Trophoblast cell (in vitro differentiated cells and primary cell): Measurements from ENCODE around the gene TBC1D22A.

ENCODE experiments used
- DNase-seq, 2 donors: peaks; one replicate each; pipeline ENCODE4 v3.0.0-alpha.2; 2016
- H2AFZ ChIP-seq: 2 replicates; pipeline ENCODE4 v1.6.1; 2013; ENCODE audit warnings: low read length, moderate library complexity, mild to moderate bottlenecking; ENCODE audit not compliant: insufficient read depth, poor library complexity
- H2AK5ac ChIP-seq: 2 replicates; pipeline ENCODE4 v1.6.1; 2013; ENCODE audit warnings: mild to moderate bottlenecking, low read length
- H2BK120ac ChIP-seq: 2 replicates; pipeline ENCODE4 v1.6.1; 2013; ENCODE audit warnings: low read length, mild to moderate bottlenecking, moderate library complexity; ENCODE audit not compliant: insufficient read depth, poor library complexity
- H2BK12ac ChIP-seq: 2 replicates; pipeline ENCODE4 v1.6.1; 2013; ENCODE audit warnings: mild to moderate bottlenecking, low read length, moderate library complexity
- H2BK5ac ChIP-seq: 2 replicates; pipeline ENCODE4 v1.6.1; 2013; ENCODE audit warnings: low read length, low read depth, moderate library complexity, mild to moderate bottlenecking; ENCODE audit not compliant: poor library complexity
- H3K14ac ChIP-seq: 2 replicates; pipeline ENCODE4 v1.6.1; 2013; ENCODE audit warnings: mild to moderate bottlenecking, low read length
- H3K18ac ChIP-seq: 2 replicates; pipeline ENCODE4 v1.6.1; 2013; ENCODE audit warnings: mild to moderate bottlenecking, low read length
- H3K23ac ChIP-seq: 2 replicates; pipeline ENCODE4 v1.6.1; 2013; ENCODE audit warnings: low read length
- H3K27ac ChIP-seq: 2 replicates; pipeline ENCODE4 v1.5.1; 2013; ENCODE audit warnings: low read depth, mild to moderate bottlenecking, inconsistent platforms, low read length, moderate library complexity
- H3K27me3 ChIP-seq: 2 replicates; pipeline ENCODE4 v1.6.1; 2013; ENCODE audit warnings: inconsistent platforms, mild to moderate bottlenecking, low read length, moderate library complexity; ENCODE audit not compliant: insufficient read depth
- H3K36me3 ChIP-seq, 2 experiments: 1 replicate in 1 of 2; 2 replicates in 1 of 2; pipeline ENCODE4 v1.6.1; 2013; ENCODE audit warnings: low read length in 2 of 2, mild to moderate bottlenecking in 2 of 2, moderate library complexity in 1 of 2; ENCODE audit not compliant: insufficient read depth in 2 of 2, control insufficient read depth in 1 of 2
- H3K4ac ChIP-seq: 2 replicates; pipeline ENCODE4 v1.6.1; 2013; ENCODE audit warnings: low read depth, mild to moderate bottlenecking, low read length, moderate library complexity
- H3K4me1 ChIP-seq, 2 experiments: 1 replicate in 1 of 2; 2 replicates in 1 of 2; pipeline ENCODE4 v1.6.1; 2013; ENCODE audit warnings: low read length in 2 of 2, mild to moderate bottlenecking in 2 of 2, moderate library complexity in 1 of 2; ENCODE audit not compliant: insufficient read depth in 2 of 2, control insufficient read depth in 1 of 2
- H3K4me2 ChIP-seq: 2 replicates; pipeline ENCODE4 v1.6.1; 2013; ENCODE audit warnings: inconsistent platforms, mild to moderate bottlenecking, low read length, moderate library complexity
- H3K4me3 ChIP-seq: 2 replicates; pipeline ENCODE4 v1.5.1; 2013; ENCODE audit warnings: mild to moderate bottlenecking, low read depth, low read length, inconsistent platforms
- H3K79me1 ChIP-seq: one replicate; pipeline ENCODE4 v1.6.1; 2013; ENCODE audit warnings: low read length
- H3K79me2 ChIP-seq: 2 replicates; pipeline ENCODE4 v1.6.1; 2013; ENCODE audit warnings: low read length, mild to moderate bottlenecking; ENCODE audit not compliant: control insufficient read depth, insufficient read depth, poor library complexity
- H3K9ac ChIP-seq: 2 replicates; pipeline ENCODE4 v1.6.1; 2013; ENCODE audit warnings: mild to moderate bottlenecking, low read length
- H3K9me3 ChIP-seq: 2 replicates; pipeline ENCODE4 v1.6.1; 2013; ENCODE audit warnings: low read depth, mild to moderate bottlenecking, control low read depth, inconsistent platforms, low read length; ENCODE audit not compliant: insufficient read depth
- H4K12ac ChIP-seq: 2 replicates; pipeline ENCODE4 v1.6.1; 2013; ENCODE audit warnings: low read depth, mild to moderate bottlenecking, low read length, moderate library complexity
- H4K8ac ChIP-seq: 2 replicates; pipeline ENCODE4 v1.6.1; 2013; ENCODE audit warnings: low read depth, mild to moderate bottlenecking, low read length, moderate library complexity
- H4K91ac ChIP-seq: one replicate; pipeline ENCODE4 v1.6.1; 2013; ENCODE audit warnings: low read depth, mild to moderate bottlenecking, low read length, moderate library complexity
- WGBS: extraction: QIAGEN DNeasy Blood & Tissue Kit; methylation state at CpG from one replicate; pipeline ENCODE4 v1.1.7; 2013; ENCODE audit warnings: missing lambda C conversion rate; ENCODE audit not compliant: insufficient read length, insufficient coverage; ENCODE audit errors: extremely low coverage; 5-methylcytosine and 5-hydroxymethylcytosine counted together

The TBC1D22A gene

GRCh38 chr22:46742576-46743221 is 19.8 kb upstream of the TBC1D22A start:
- H2AK5ac ChIP-seq, result no peak overlapping the region
- H2BK120ac ChIP-seq, result no peak overlapping the region
- DNase-seq, result peak; percentile 28 to 53
- H3K18ac ChIP-seq, result no peak overlapping the region
- peaks cover 2% of the 10 kb centered on the region for H3K9me3 ChIP-seq
- no peak overlapping the region for H4K12ac ChIP-seq
- no peak overlapping the region for H3K27ac ChIP-seq
- H3K4me3 ChIP-seq, result no peak overlapping the region
- no peak overlapping the region for H3K23ac ChIP-seq
- H2AFZ ChIP-seq, result no peak overlapping the region
- no peak overlapping the region for H2BK5ac ChIP-seq
- H3K36me3 ChIP-seq, result no peaks in the 10 kb centered on the region
- H3K14ac ChIP-seq, result no peak overlapping the region
- no peak overlapping the region for H4K91ac ChIP-seq
- no peak overlapping the region for H3K9ac ChIP-seq
- no peak overlapping the region for H3K4me2 ChIP-seq
- H2BK12ac ChIP-seq, result no peak overlapping the region
- H3K79me1 ChIP-seq, result peaks cover 6% of the 10 kb centered on the region
- no CpG with 5 or more reads among the region's 6 CpGs for WGBS
- H3K4ac ChIP-seq, result no peak overlapping the region
- H4K8ac ChIP-seq, result no peak overlapping the region
- H3K4me1 ChIP-seq, result peaks cover 20 to 26% of the 10 kb centered on the region in 2 experiments
- peaks cover 3% of the 10 kb centered on the region for H3K79me2 ChIP-seq
- no peaks in the 10 kb centered on the region for H3K27me3 ChIP-seq

- WGBS, result no CpG with 5 or more reads among the region's 6 CpGs
- H4K12ac ChIP-seq, result no peak overlapping the region
- H3K79me1 ChIP-seq, result peaks cover 9% of the 10 kb centered on the region
- no peak overlapping the region for H3K4ac ChIP-seq
- H3K9ac ChIP-seq, result no peak overlapping the region
- peaks cover 2% of the 10 kb centered on the region for H3K9me3 ChIP-seq
- H2AK5ac ChIP-seq, result peak overlapping the region; percentile 30
- no peaks in the 10 kb centered on the region for H3K79me2 ChIP-seq
- H3K18ac ChIP-seq, result no peak overlapping the region
- no peak overlapping the region for H2BK12ac ChIP-seq
- no peaks in the 10 kb centered on the region for H3K36me3 ChIP-seq
- H3K27ac ChIP-seq, result no peak overlapping the region
- no peak overlapping the region for H3K23ac ChIP-seq
- H2BK5ac ChIP-seq, result no peak overlapping the region
- no peaks in the 10 kb centered on the region for H3K27me3 ChIP-seq
- H4K91ac ChIP-seq, result no peak overlapping the region
- H3K4me1 ChIP-seq, result peaks cover 25 to 29% of the 10 kb centered on the region in 2 experiments
- no peak overlapping the region for H3K4me3 ChIP-seq
- no peak overlapping the region for H2BK120ac ChIP-seq
- no peak overlapping the region for H3K4me2 ChIP-seq
- H3K14ac ChIP-seq, result no peak overlapping the region
- no peak overlapping the region for H4K8ac ChIP-seq
- no peak overlapping the region for H2AFZ ChIP-seq
- DNase-seq, result no peak
Observed at GRCh38 chr22:46744581-46744980, 17.9 kb upstream of the TBC1D22A start.

DNA sequence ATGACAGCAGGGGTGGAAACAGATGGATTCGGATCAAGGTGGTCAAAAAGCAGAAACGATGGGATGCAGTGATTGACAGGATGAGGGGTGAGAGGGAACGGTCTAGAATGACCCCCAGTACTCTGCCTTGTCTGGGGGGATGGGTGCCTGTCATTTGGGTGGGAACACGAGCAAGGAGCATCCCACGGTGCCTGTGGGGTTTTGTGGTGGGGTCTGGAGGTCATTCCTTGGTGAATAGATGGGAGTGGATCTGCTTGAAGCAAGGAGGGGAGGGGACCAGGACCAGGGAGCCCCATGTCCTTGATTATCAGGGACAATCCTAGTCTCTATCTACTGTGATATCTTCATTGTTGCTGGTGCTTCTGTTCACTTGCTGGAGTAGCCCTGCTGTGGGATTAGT is 16.3 kb upstream of the TBC1D22A start:
- no peak overlapping the region for H3K23ac ChIP-seq
- no CpG with 5 or more reads among the region's 5 CpGs for WGBS
- no peaks in the 10 kb centered on the region for H3K79me2 ChIP-seq
- H4K8ac ChIP-seq, result no peak overlapping the region
- H3K4me3 ChIP-seq, result no peak overlapping the region
- no peak overlapping the region for H2BK5ac ChIP-seq
- H2AK5ac ChIP-seq, result no peak overlapping the region
- peaks cover 28 to 33% of the 10 kb centered on the region in 2 experiments for H3K4me1 ChIP-seq
- DNase-seq, result no peak
- no peak overlapping the region for H3K18ac ChIP-seq
- no peak overlapping the region for H2BK120ac ChIP-seq
- H3K4me2 ChIP-seq, result no peak overlapping the region
- H4K12ac ChIP-seq, result no peak overlapping the region
- no peaks in the 10 kb centered on the region for H3K36me3 ChIP-seq
- H3K4ac ChIP-seq, result no peak overlapping the region
- H3K9me3 ChIP-seq, result peaks cover 2% of the 10 kb centered on the region
- no peaks in the 10 kb centered on the region for H3K27me3 ChIP-seq
- H2BK12ac ChIP-seq, result no peak overlapping the region
- H3K79me1 ChIP-seq, result peaks cover 13% of the 10 kb centered on the region
- no peak overlapping the region for H3K27ac ChIP-seq
- H4K91ac ChIP-seq, result no peak overlapping the region
- H2AFZ ChIP-seq, result no peak overlapping the region
- no peak overlapping the region for H3K14ac ChIP-seq
- no peak overlapping the region for H3K9ac ChIP-seq

DNA sequence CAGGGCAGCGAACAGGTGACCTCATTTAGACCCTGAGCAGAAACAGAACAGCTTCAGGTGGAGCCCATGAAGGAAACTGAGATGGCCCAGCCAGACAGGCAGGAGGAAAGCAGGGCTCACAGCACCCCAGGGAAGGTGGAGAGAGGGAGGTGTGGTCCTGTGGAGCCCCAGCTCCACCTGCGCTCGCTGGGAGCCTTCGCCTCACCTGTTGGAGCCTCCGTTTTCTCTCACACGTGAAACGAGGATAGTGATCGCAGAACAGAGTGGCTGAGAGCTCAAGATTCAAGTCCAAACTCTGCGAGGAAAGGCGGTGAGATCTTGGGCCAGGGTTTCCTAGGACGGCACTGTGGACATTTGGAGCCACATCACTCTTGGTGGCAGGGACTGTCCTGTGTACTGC is 15.8 kb upstream of the TBC1D22A start:
- Histone ChIP-seq H3K9me3 (peaks cover 2% of the 10 kb centered on the region), H3K27ac (no peak overlapping the region), H3K4me1 (peaks cover 27 to 33% of the 10 kb centered on the region in 2 experiments), H3K9ac (no peak overlapping the region), H2BK5ac (no peak overlapping the region), H3K14ac (no peak overlapping the region), H3K4me2 (no peak overlapping the region), H3K4ac (no peak overlapping the region), H2AK5ac (no peak overlapping the region), H3K18ac (no peak overlapping the region), H4K12ac (no peak overlapping the region), H3K79me2 (no peaks in the 10 kb centered on the region), H3K36me3 (no peaks in the 10 kb centered on the region), H3K79me1 (peaks cover 13% of the 10 kb centered on the region), H3K23ac (no peak overlapping the region), H3K4me3 (no peak overlapping the region), H2BK12ac (no peak overlapping the region), H2BK120ac (no peak overlapping the region), H4K8ac (no peak overlapping the region), H3K27me3 (no peaks in the 10 kb centered on the region), H2AFZ (no peak overlapping the region), H4K91ac (no peak overlapping the region)
- WGBS, result no CpG with 5 or more reads among the region's 11 CpGs
- DNase-seq, result no peak
